ENCODE measurements around the gene FAM180B. TPM values are rescaled to one million over a fixed set of nuclear protein-coding genes. Genes with fewer than 3 reads are reported as not detected.

FAM180B gene
- total RNA-seq, 4 donors from 2014 or later: 0.72 to 2.3 (median 1.7) TPM; not detected in 1

DNA sequence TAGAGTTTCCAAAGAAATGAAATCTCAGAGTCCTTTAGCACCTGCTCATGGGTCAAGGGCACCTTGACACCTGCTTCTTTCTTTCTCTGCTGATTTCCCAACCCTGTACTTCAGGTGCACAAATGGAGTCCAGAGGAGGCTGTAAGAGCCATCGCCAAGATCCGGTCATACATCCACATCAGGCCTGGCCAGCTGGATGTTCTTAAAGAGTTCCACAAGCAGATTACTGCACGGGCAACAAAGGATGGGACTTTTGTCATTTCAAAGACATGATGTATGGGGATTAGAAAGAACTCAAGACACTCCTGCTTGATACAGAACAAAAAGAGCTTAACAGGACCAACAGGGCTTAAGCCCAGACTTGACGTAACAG, 15.1 kb upstream of the FAM180B start:
- TF ChIP-seq, protein P1, sequence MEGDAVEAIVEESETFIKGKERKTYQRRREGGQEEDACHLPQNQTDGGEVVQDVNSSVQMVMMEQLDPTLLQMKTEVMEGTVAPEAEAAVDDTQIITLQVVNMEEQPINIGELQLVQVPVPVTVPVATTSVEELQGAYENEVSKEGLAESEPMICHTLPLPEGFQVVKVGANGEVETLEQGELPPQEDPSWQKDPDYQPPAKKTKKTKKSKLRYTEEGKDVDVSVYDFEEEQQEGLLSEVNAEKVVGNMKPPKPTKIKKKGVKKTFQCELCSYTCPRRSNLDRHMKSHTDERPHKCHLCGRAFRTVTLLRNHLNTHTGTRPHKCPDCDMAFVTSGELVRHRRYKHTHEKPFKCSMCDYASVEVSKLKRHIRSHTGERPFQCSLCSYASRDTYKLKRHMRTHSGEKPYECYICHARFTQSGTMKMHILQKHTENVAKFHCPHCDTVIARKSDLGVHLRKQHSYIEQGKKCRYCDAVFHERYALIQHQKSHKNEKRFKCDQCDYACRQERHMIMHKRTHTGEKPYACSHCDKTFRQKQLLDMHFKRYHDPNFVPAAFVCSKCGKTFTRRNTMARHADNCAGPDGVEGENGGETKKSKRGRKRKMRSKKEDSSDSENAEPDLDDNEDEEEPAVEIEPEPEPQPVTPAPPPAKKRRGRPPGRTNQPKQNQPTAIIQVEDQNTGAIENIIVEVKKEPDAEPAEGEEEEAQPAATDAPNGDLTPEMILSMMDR (IDR thresholded peaks at IDR 0.05): no peak
- TF ChIP-seq POLR2A (IDR thresholded peaks at IDR 0.05) (no peak), POLR2AphosphoS5 (IDR thresholded peaks at IDR 0.05) (no peak), EP300 (IDR thresholded peaks at IDR 0.05) (no peak)
- Histone ChIP-seq H3K36me3 (peaks cover 41% of the 10 kb centered on the region), H3K4me3 (no peak overlapping the region), H3K9me3 (no peaks in the 10 kb centered on the region), H3K27ac (no peak overlapping the region), H3K4me1 (peaks cover 24% of the 10 kb centered on the region), H3K27me3 (no peaks in the 10 kb centered on the region)
- WGBS: 84% methylated on average over 4 of the region's 4 CpGs
- peak; percentile 22 to 24 for DNase-seq (ENCODE audit: low spot score in 2 of 2)

DNA sequence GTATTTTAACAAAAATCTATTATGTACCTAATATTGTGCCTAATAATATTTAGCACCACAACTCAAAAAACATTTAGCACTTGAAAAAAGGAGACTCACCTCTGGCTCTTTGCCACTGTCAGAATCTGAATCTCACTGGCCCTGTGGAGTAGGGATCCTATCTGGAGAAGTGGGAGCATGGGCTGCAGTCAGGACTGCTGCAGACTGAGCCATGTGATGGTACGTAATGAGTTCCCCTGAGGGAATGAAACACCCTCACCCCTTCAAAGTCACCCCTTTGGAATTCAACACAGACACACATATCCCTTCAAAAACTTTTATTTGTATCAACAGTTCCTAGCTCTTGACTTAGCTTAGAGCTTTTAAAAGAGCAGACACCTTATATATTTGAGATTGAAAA, 14.6 kb upstream of the FAM180B start:
- peaks cover 41% of the 10 kb centered on the region for H3K36me3 ChIP-seq
- 67% methylated on average over 1 of the region's 1 CpG for WGBS

DNA sequence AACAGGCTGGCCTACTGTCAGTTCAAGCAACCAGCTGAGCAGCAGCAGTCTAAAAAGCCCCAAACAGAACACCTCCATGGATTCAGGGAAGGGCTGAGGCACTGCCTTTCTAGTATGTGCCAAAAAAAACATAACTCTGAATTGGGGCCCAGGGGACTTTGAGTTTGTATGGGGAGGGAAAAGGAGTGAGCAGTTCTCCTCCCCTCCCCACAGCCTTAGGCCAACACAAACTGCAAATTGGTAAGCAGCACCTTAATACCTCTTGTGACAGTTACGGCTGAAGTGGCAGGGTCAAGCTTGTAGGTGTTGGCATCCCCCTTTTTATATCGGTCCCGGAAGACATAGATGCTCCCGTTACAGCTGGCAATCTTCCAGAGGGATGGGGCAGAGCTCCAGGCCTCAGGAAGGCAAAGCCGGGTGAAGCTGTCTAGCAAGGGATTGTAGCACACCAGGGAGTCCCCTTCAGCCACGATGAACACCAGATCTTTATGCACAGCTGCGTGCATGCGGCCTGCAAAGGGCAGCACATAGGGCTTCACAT, 13.7 kb upstream of the FAM180B start:
- Histone ChIP-seq H3K9me3 (no peaks in the 10 kb centered on the region), H3K36me3 (peaks cover 41% of the 10 kb centered on the region), H3K4me1 (peaks cover 31% of the 10 kb centered on the region), H3K27ac (no peak overlapping the region), H3K27me3 (no peaks in the 10 kb centered on the region), H3K4me3 (no peak overlapping the region)
- DNase-seq (ENCODE audit: low spot score in 2 of 2): peak; percentile 50 to 62
- TF ChIP-seq POLR2A (IDR thresholded peaks at IDR 0.05) (no peak), EP300 (IDR thresholded peaks at IDR 0.05) (no peak), POLR2AphosphoS5 (IDR thresholded peaks at IDR 0.05) (no peak)
- TF ChIP-seq, protein P1 (IDR thresholded peaks at IDR 0.05): no peak
- 40% methylated on average over 8 of the region's 8 CpGs for WGBS

More for the DNA sequence above, 14.6 kb upstream of the FAM180B start:
- Histone ChIP-seq H3K4me3 (no peak overlapping the region), H3K4me1 (peaks cover 24% of the 10 kb centered on the region), H3K27ac (no peak overlapping the region), H3K9me3 (no peaks in the 10 kb centered on the region), H3K27me3 (no peaks in the 10 kb centered on the region)
- DNase-seq (ENCODE audit: low spot score in 2 of 2): peak in 1 of 2 donors; percentile 19
- TF ChIP-seq EP300 (IDR thresholded peaks at IDR 0.05): no peak
- TF ChIP-seq POLR2A (IDR thresholded peaks at IDR 0.05): no peak
- no peak for TF ChIP-seq POLR2AphosphoS5 (IDR thresholded peaks at IDR 0.05)
- TF ChIP-seq, protein P1 (IDR thresholded peaks at IDR 0.05): no peak

DNA sequence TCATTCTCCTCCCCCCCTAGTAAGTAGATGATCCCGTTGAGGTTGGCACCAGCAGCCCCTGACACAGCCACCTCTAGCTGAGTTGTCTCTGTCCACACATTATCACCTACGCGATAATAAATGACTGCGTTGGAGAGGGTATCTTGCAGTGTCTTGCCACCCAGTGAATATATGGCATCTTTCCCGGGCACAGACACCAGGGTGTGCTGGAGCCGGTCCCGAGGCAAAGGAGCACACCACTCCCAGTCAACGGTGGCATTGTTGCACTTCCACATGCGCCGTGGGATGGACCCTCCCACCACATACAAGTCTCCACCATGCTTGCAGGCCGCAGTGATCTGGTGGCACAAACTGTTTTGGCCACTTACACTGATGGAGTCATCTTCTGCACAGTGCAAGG, 13.2 kb upstream of the FAM180B start:
- Histone ChIP-seq H3K36me3 (peaks cover 41% of the 10 kb centered on the region), H3K4me3 (no peak overlapping the region), H3K4me1 (peaks cover 36% of the 10 kb centered on the region), H3K9me3 (no peaks in the 10 kb centered on the region), H3K27ac (no peak overlapping the region), H3K27me3 (no peaks in the 10 kb centered on the region)
- WGBS: 72% methylated on average over 11 of the region's 11 CpGs
- TF ChIP-seq EP300 (IDR thresholded peaks at IDR 0.05) (no peak), POLR2A (IDR thresholded peaks at IDR 0.05) (no peak), POLR2AphosphoS5 (IDR thresholded peaks at IDR 0.05) (no peak)
- TF ChIP-seq, protein P1 (IDR thresholded peaks at IDR 0.05): no peak
- peak; percentile 49 to 67 for DNase-seq (ENCODE audit: low spot score in 2 of 2)

DNA sequence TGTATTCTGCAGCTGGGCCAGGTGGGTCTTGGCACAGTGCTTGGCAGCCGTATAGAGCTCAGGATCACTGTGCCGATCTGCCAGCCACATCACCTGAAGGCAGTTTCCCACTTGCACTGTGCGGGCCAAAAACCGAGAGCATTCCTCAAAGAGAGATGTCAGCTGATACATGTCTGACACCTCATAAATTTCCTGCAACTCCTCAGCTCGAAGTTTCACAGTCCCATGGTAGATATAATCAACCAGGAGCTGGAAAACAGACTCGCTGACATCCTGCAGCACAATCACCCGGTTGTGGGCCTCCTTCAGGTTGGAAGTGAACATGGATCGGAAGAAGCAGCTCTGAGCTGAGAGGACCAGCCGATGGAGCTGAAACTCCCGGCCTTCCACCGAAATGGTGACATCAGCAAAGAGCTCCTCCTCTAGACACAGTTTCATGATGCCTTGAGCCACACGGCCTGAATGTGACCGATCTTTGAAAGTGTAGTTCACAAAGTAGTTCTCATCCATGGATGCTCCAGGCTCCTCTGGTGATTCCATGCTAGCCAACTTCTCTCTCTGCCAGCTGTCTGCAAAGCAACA, 8.9 kb upstream of the FAM180B start:
- Histone ChIP-seq H3K27ac (peak overlapping the region; percentile 86), H3K4me3 (peak overlapping the region; percentile 89), H3K9me3 (no peaks in the 10 kb centered on the region), H3K27me3 (no peaks in the 10 kb centered on the region), H3K36me3 (peaks cover 53% of the 10 kb centered on the region), H3K4me1 (peaks cover 48% of the 10 kb centered on the region)
- no peak for DNase-seq (ENCODE audit: low spot score in 2 of 2)
- no peak for TF ChIP-seq POLR2A (IDR thresholded peaks at IDR 0.05)
- no peak for TF ChIP-seq EP300 (IDR thresholded peaks at IDR 0.05)
- no peak for TF ChIP-seq POLR2AphosphoS5 (IDR thresholded peaks at IDR 0.05)
- TF ChIP-seq, protein P1 (IDR thresholded peaks at IDR 0.05): no peak
- 24% methylated on average over 10 of the region's 13 CpGs for WGBS
